GM12878 (cell line): ENCODE measurements around the gene GPR108.
"Not testable (repeated sequence)": the region's sequence is repeated elsewhere in the genome, so short reads cannot be mapped to it uniquely, and the experiment has no call there.

Experiments used
- CTCF ChIP-seq, 3 experiments: IDR thresholded peaks in 2 of 3; conservative IDR thresholded peaks in 1 of 3; 2 replicates each; pipeline ENCODE4 v1.5.1; 2011; ENCODE audit warnings: low read depth in 3 of 3, low read length in 3 of 3, mild to moderate bottlenecking in 3 of 3, control low read depth in 2 of 3, moderate library complexity in 2 of 3, inconsistent platforms in 1 of 3, mixed read lengths in 1 of 3; ENCODE audit not compliant: control insufficient read depth in 2 of 3, insufficient read depth in 1 of 3; ENCODE audit errors: extremely low read depth in 1 of 3
- MXI1 ChIP-seq: fragments of 150-350 bp; IDR thresholded peaks from 2 replicates; pipeline ENCODE4 v1.6.1; 2011; ENCODE audit warnings: low read depth, mild to moderate bottlenecking, inconsistent platforms, low read length, improper control_type of control experiment
- NR2C2 ChIP-seq: IDR thresholded peaks from 2 replicates; pipeline ENCODE4 v1.6.1; 2011; ENCODE audit warnings: borderline replicate concordance, low read depth; ENCODE audit not compliant: control insufficient read depth, insufficient read length
- POLR2A ChIP-seq: IDR thresholded peaks from 2 replicates; pipeline ENCODE4 v1.6.1; 2011; ENCODE audit warnings: low read depth, mild to moderate bottlenecking, low read length
- RAD21 ChIP-seq: IDR thresholded peaks from 2 replicates; pipeline ENCODE4 v1.6.1; 2011; ENCODE audit warnings: mild to moderate bottlenecking, low read depth, low read length, moderate library complexity; ENCODE audit not compliant: insufficient read depth

- not testable (repeated sequence) for TF ChIP-seq CTCF (IDR thresholded peaks at IDR 0.05 in 2 of 3, conservative IDR thresholded peaks at IDR 0.05 in 1 of 3; ENCODE audit: control insufficient read depth in 2 of 3, extremely low read depth in 1 of 3, insufficient read depth in 1 of 3, low read depth in 3 of 3, low read length in 3 of 3); RAD21; MXI1; POLR2A; NR2C2
Measured at GRCh38 chr19:6776045-6776444, 38.7 kb upstream of the GPR108 start.
